ENCODE data around the gene HES7. TPM values are rescaled to one million over a fixed set of nuclear protein-coding genes. Genes with fewer than 3 reads are reported as not detected.
A peak's percentile ranks its signal among the peaks of the same experiment; 100 is the strongest.
"Not testable (repeated sequence)": the region's sequence is repeated elsewhere in the genome, so short reads cannot be mapped to it uniquely, and the experiment has no call there.

The HES7 gene
- total and polyA plus RNA-seq, 11 donors = 0.17 to 0.76 (median 0.36) TPM; not detected in 5

GRCh38 chr17:8110456-8110804, 13.5 kb downstream of the HES7 start:
- ATAC-seq = no peak
- Histone ChIP-seq H3K27ac (no peak overlapping the region), H3K27me3 (peaks cover 15 to 65% (median 45%) of the 10 kb centered on the region in 9 donors), H3K4me1 (peaks cover 0 to 17% (median 7%) of the 10 kb centered on the region in 12 donors), H3K4me3 (peak overlapping the region in 1 of 12 donors; percentile 42), H3K36me3 (no peaks in the 10 kb centered on the region), H3K9me3 (no peaks in the 10 kb centered on the region)
- TF ChIP-seq POLR2A (IDR thresholded peaks at IDR 0.05) = no peak
- TF ChIP-seq CTCF (IDR thresholded peaks at IDR 0.05) = no peak
- no peak for DNase-seq
- intact Hi-C loops (cut with DNase I) = loop anchor here in 2 of 10 donors (2.0 to 5.0 kb wide), 2 partner anchors 48 to 50 kb away; no protein-coding TSS in a partner anchor
- WGBS, 4 donors = 25 to 51% (median 31%) methylated on average over 6 to 10 of the region's 10 CpGs

GRCh38 chr17:8109661-8110455, 14.0 kb downstream of the HES7 start:
- no peaks in the 10 kb centered on the region for H3K36me3 ChIP-seq
- H3K4me1 ChIP-seq = peaks cover 0 to 17% (median 7%) of the 10 kb centered on the region in 12 donors
- no peak overlapping the region for H3K27ac ChIP-seq
- H3K27me3 ChIP-seq = peaks cover 15 to 63% (median 45%) of the 10 kb centered on the region in 9 donors
- DNase-seq = peak; percentile 19 to 83 (median 47)
- no peaks in the 10 kb centered on the region for H3K9me3 ChIP-seq
- intact Hi-C loops (cut with DNase I) = loop anchor here in 4 of 10 donors (2.0 to 5.0 kb wide), 3 partner anchors 38 to 49 kb away; no protein-coding TSS in a partner anchor
- TF ChIP-seq CTCF (IDR thresholded peaks at IDR 0.05) (peak; percentile 61 to 90 (median 72)), POLR2A (IDR thresholded peaks at IDR 0.05) (no peak)
- peak overlapping the region in 3 of 12 donors; percentile 12 to 42 (median 26) for H3K4me3 ChIP-seq
- WGBS, 4 donors = 9 to 23% (median 14%) methylated on average over 26 to 63 of the region's 63 CpGs
- ATAC-seq = peak in 3 of 4 donors; percentile 64 to 73 (median 67)

GRCh38 chr17:8108972-8109660, 14.8 kb downstream of the HES7 start:
- intact Hi-C loops (cut with DNase I) = loop anchor here in 2 of 10 donors (5.0 kb wide), 2 partner anchors 37 to 47 kb away; no protein-coding TSS in a partner anchor

GRCh38 chr17:8106980-8107379, 16.9 kb downstream of the HES7 start:
- DNase-seq, H3K27ac ChIP-seq, H3K36me3 ChIP-seq, H3K4me3 ChIP-seq, H3K9me3 ChIP-seq, ATAC-seq: not testable (repeated sequence)
- peaks cover 12 to 38% (median 27%) of the 10 kb centered on the region in 9 donors for H3K27me3 ChIP-seq
- intact Hi-C loops (cut with DNase I) = loop anchor here in 2 of 10 donors (5.0 kb wide), 2 partner anchors 35 to 45 kb away; no protein-coding TSS in a partner anchor
- 86 to 95% (median 92%) methylated on average over 4 of the region's 4 CpGs for WGBS, 4 donors
- peaks cover 0 to 17% (median 7%) of the 10 kb centered on the region in 12 donors for H3K4me1 ChIP-seq

More at GRCh38 chr17:8108972-8109660, 14.8 kb downstream of the HES7 start:
- no peak for TF ChIP-seq POLR2A (IDR thresholded peaks at IDR 0.05)
- no peaks in the 10 kb centered on the region for H3K36me3 ChIP-seq
- H3K4me1 ChIP-seq = peaks cover 0 to 17% (median 7%) of the 10 kb centered on the region in 12 donors
- no peak for DNase-seq
- ATAC-seq = no peak
- H3K4me3 ChIP-seq = no peak overlapping the region
- 77 to 86% (median 81%) methylated on average over 26 to 33 of the region's 33 CpGs for WGBS, 4 donors
- H3K27ac ChIP-seq = no peak overlapping the region
- H3K27me3 ChIP-seq = peaks cover 15 to 57% (median 45%) of the 10 kb centered on the region in 9 donors
- H3K9me3 ChIP-seq = no peaks in the 10 kb centered on the region
